Measurements from ENCODE around the gene DSCAML1. TPM values are rescaled to one million over a fixed set of nuclear protein-coding genes. Genes with fewer than 3 reads are reported as not detected.

Gene DSCAML1
- total RNA-seq, 2 donors from 2014 or later: 0.67 to 1.3 TPM

DNA sequence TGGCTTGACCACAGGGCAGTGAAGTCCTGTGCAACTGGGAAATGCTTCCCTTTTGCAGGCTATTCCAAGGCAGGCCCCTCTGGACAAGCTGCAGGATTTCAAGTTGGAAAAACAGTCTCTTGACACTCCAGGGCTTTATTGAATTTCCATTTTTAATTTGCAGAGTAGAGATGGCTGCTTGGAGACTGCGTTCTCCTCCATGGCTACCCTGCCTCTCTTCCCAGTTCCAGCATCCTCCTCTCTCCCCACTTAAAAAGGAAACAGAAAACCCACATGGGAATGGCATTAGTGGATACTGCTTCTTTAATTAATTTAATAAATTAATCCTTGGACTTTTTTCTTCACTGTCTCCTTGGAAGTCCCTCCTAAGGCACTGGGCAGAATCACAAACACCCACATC lies 115.6 kb downstream of the DSCAML1 start:
- no peaks in the 10 kb centered on the region for H3K27me3 ChIP-seq
- H3K36me3 ChIP-seq: no peaks in the 10 kb centered on the region
- peaks cover 0 to 9% of the 10 kb centered on the region in 2 donors for H3K4me1 ChIP-seq
- no peak overlapping the region for H3K27ac ChIP-seq
- TF ChIP-seq, protein P1, sequence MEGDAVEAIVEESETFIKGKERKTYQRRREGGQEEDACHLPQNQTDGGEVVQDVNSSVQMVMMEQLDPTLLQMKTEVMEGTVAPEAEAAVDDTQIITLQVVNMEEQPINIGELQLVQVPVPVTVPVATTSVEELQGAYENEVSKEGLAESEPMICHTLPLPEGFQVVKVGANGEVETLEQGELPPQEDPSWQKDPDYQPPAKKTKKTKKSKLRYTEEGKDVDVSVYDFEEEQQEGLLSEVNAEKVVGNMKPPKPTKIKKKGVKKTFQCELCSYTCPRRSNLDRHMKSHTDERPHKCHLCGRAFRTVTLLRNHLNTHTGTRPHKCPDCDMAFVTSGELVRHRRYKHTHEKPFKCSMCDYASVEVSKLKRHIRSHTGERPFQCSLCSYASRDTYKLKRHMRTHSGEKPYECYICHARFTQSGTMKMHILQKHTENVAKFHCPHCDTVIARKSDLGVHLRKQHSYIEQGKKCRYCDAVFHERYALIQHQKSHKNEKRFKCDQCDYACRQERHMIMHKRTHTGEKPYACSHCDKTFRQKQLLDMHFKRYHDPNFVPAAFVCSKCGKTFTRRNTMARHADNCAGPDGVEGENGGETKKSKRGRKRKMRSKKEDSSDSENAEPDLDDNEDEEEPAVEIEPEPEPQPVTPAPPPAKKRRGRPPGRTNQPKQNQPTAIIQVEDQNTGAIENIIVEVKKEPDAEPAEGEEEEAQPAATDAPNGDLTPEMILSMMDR (IDR thresholded peaks at IDR 0.05): no peak
- DNase-seq (ENCODE audit: low spot score): no peak
- no peak overlapping the region for H3K4me3 ChIP-seq
- H3K9me3 ChIP-seq: no peaks in the 10 kb centered on the region

DNA sequence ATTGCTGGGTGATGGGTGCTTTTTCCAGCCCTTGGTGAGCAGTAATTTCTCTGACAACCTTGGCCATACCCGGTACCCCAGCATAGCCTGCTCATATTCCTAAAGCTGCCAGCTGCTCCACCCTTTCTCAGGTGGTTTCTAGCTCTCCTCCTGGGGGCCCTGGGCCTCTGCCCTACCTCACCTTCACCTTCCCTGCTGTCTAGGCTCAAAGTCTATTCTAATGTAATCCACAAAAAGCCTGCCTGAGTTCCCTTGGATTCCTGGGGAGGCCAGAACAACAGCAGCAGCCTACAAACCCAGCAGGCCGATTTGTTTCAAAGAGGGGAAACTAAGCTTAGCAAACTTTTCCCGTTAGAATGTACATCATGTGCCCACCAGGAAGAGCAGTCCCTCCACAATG lies 117.6 kb downstream of the DSCAML1 start:
- Histone ChIP-seq H3K27ac (no peak overlapping the region), H3K4me3 (no peak overlapping the region), H3K9me3 (no peaks in the 10 kb centered on the region), H3K27me3 (no peaks in the 10 kb centered on the region), H3K4me1 (peaks cover 0 to 9% of the 10 kb centered on the region in 2 donors), H3K36me3 (no peaks in the 10 kb centered on the region)
- TF ChIP-seq, protein P1 (IDR thresholded peaks at IDR 0.05): no peak
- DNase-seq (ENCODE audit: low spot score): no peak

DNA sequence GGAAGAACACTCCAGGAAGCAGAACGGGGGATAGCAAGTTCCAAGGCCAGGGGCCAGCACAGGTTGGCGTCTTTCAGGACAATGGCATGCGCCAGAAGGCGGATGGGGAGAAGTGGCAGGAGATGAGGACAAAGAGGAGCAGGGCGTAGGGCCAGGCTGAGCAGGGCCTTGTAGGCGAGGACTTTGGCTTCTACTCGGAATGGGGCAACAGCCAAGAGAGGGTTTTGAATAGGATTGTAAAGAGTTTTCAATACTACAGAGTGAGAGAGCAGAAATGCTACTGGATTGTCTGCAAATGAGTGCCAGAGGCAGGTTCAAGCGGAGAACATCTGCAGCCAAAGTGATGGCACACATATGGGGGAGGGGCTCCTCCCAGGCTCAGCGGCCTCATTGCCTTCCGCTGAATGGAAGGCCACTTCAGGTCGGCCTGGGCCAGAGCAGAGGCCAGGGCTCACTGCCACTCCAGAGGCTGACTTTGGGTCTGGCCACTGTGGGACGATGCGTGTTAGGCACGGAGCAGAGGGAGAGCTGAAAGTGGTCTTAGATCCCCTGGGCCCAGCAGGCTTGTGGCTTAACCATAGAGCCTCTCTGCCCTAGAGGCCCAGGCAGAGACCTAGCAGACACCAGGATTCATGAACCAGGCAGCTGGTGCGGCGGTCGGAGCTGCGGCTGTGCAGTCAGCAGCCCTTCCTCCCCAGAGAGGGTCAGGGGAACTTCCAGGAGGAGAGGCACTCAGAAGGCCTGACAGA lies 118.2 kb downstream of the DSCAML1 start:
- H3K27me3 ChIP-seq: no peaks in the 10 kb centered on the region
- no peaks in the 10 kb centered on the region for H3K36me3 ChIP-seq
- H3K4me3 ChIP-seq: no peak overlapping the region
- H3K27ac ChIP-seq: no peak overlapping the region
- H3K9me3 ChIP-seq: no peaks in the 10 kb centered on the region
- H3K4me1 ChIP-seq: peaks cover 0 to 9% of the 10 kb centered on the region in 2 donors
- TF ChIP-seq, protein P1 (IDR thresholded peaks at IDR 0.05): no peak
- no peak for DNase-seq (ENCODE audit: low spot score)

- no peak for DNase-seq (ENCODE audit: low spot score)
- Histone ChIP-seq H3K27me3 (no peaks in the 10 kb centered on the region), H3K4me1 (peaks cover 0 to 9% of the 10 kb centered on the region in 2 donors), H3K36me3 (no peaks in the 10 kb centered on the region), H3K9me3 (no peaks in the 10 kb centered on the region), H3K4me3 (no peak overlapping the region), H3K27ac (no peak overlapping the region)
- TF ChIP-seq, protein P1 (IDR thresholded peaks at IDR 0.05): no peak
These were observed 119.2 kb downstream of the DSCAML1 start for GRCh38 chr11:117677729-117678310.

DNA sequence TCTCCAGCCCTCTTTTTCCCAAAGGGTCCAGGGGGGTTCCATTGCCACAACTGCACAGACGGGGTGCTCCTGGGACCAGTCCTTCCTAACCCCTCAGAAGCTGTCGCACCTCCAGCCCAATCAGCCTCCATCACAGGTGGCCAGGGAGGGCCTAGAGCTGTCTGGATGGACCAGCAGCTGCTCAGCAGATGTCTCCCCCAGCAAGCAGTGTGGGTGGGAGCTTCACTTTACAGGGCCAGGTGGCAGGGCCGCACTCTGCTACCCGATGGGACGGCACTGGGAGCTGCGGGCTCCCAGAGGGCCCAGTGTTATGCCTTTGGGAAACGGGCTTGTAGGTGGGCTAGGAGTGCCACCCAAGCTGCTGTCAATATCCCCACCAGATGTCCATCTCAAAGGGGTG lies 120.5 kb downstream of the DSCAML1 start:
- H3K27ac ChIP-seq: no peak overlapping the region
- H3K9me3 ChIP-seq: no peaks in the 10 kb centered on the region
- H3K36me3 ChIP-seq: no peaks in the 10 kb centered on the region
- no peak for DNase-seq (ENCODE audit: low spot score)
- TF ChIP-seq, protein P1 (IDR thresholded peaks at IDR 0.05): no peak
- peaks cover 0 to 9% of the 10 kb centered on the region in 2 donors for H3K4me1 ChIP-seq
- no peak overlapping the region for H3K4me3 ChIP-seq
- H3K27me3 ChIP-seq: no peaks in the 10 kb centered on the region

Data from right atrium auricular region (tissue), 2 donors.